Epithelial cell of proximal tubule (primary cell): ENCODE measurements around the gene DSTN. TPM values are rescaled to one million over a fixed set of nuclear protein-coding genes. Genes with fewer than 3 reads are reported as not detected.

ENCODE experiments used
- DNase-seq: peaks from one replicate; pipeline ENCODE4 v3.0.0-alpha.2; 2011; ENCODE audit warnings: low read depth
- H3K4me3 ChIP-seq: 2 replicates; pipeline ENCODE4 v1.5.1; 2011; ENCODE audit warnings: low read depth, mild to moderate bottlenecking, low read length
- CTCF ChIP-seq: conservative IDR thresholded peaks from 2 replicates; pipeline ENCODE4 v1.5.1; 2012; ENCODE audit warnings: low read depth, mild to moderate bottlenecking, low read length
- total RNA-seq: library from RNA; depleted of rRNA; stranded (reverse); fragments of >200 nt; gene quantifications from 2 replicates; pipeline ENCODE4 v1.2.3, GENCODE V29; 2015

The DSTN gene
- total RNA-seq, 1 donor from 2014 or later = 317 TPM

GRCh38 chr20:17626217-17627007 is 56.5 kb downstream of the DSTN start:
- no peak for DNase-seq
- no peak overlapping the region for H3K4me3 ChIP-seq
- TF ChIP-seq CTCF = no peak

GRCh38 chr20:17627101-17627955 is 57.5 kb downstream of the DSTN start:
- no peak for TF ChIP-seq CTCF

GRCh38 chr20:17628101-17628841 is 58.4 kb downstream of the DSTN start:
- DNase-seq = no peak
- H3K4me3 ChIP-seq = no peak overlapping the region
- TF ChIP-seq CTCF = no peak

More at GRCh38 chr20:17627101-17627955, 57.5 kb downstream of the DSTN start:
- DNase-seq = no peak
- no peak overlapping the region for H3K4me3 ChIP-seq

GRCh38 chr20:17629025-17629424 is 59.1 kb downstream of the DSTN start:
- no peak for DNase-seq
- no peak overlapping the region for H3K4me3 ChIP-seq
- no peak for TF ChIP-seq CTCF

DNA sequence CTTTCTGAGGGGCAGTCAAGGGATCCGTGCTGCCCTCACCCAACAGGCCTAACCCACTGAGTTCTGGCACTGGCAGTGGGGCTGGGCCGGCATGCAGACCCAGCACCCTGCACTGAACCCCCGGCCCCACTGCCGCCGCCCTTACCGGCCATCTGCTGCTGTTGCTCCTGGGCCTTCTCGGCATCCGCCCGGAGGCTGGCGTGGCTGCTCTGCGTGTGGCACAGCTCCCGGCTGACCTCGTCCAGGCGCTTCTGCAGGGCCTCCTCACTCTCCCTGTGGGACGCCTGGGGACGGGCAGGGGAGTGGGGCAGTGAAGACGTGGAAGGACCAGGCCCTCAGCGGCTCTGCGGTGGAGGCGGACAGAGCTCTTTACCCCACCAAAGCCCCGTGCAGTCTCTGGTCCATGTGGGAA is 59.8 kb downstream of the DSTN start:
- H3K4me3 ChIP-seq = no peak overlapping the region
- no peak for TF ChIP-seq CTCF
- DNase-seq = no peak

GRCh38 chr20:17630151-17630805 is 60.4 kb downstream of the DSTN start:
- DNase-seq = no peak
- TF ChIP-seq CTCF = no peak
- H3K4me3 ChIP-seq = no peak overlapping the region
